Osteocyte (in vitro differentiated cells): ENCODE results near the gene PPP2R5C. TPM values are rescaled to one million over a fixed set of nuclear protein-coding genes. Genes with fewer than 3 reads are reported as not detected.

Experiments
- DNase-seq: peaks from one replicate; pipeline ENCODE4 v3.0.0; 2021; ENCODE audit warnings: mixed read lengths; ENCODE audit not compliant: unreplicated experiment; ENCODE audit errors: extremely low spot score
- H3K27ac Mint-ChIP-seq: one replicate; pipeline ENCODE4 v1.8.0; 2021; ENCODE audit warnings: mild to moderate bottlenecking, mixed read lengths; ENCODE audit not compliant: unreplicated experiment
- H3K27me3 Mint-ChIP-seq: one replicate; pipeline ENCODE4 v1.8.0; 2021; ENCODE audit warnings: mixed read lengths; ENCODE audit not compliant: unreplicated experiment
- H3K36me3 Mint-ChIP-seq: one replicate; pipeline ENCODE4 v1.8.0; 2021; ENCODE audit warnings: mixed read lengths; ENCODE audit not compliant: unreplicated experiment
- H3K4me1 Mint-ChIP-seq: one replicate; pipeline ENCODE4 v1.8.0; 2021; ENCODE audit warnings: mixed read lengths; ENCODE audit not compliant: unreplicated experiment
- H3K4me3 Mint-ChIP-seq: one replicate; pipeline ENCODE4 v1.8.0; 2021; ENCODE audit warnings: mild to moderate bottlenecking, moderate library complexity, mixed read lengths; ENCODE audit not compliant: unreplicated experiment
- H3K9me3 Mint-ChIP-seq: one replicate; pipeline ENCODE4 v1.8.0; 2021; ENCODE audit warnings: mixed read lengths; ENCODE audit not compliant: unreplicated experiment
- total RNA-seq: library from RNA; stranded (reverse); gene quantifications from 2 replicates; pipeline ENCODE4 v1.2.1, GENCODE V29; 2021
- TF ChIP-seq, protein P1 (sequence below): fragments of 200-600 bp; sonication (generic); IDR thresholded peaks from 2 replicates; pipeline ENCODE4 v1.5.0; 2021; ENCODE audit warnings: antibody characterized with exemption, mild to moderate bottlenecking, moderate library complexity

Gene PPP2R5C
- total RNA-seq, 1 donor from 2014 or later, result 116 TPM

GRCh38 chr14:101767618-101768362, 6.3 kb downstream of the PPP2R5C start:
- peaks cover 6% of the 10 kb centered on the region for H3K4me1 Mint-ChIP-seq
- no peak overlapping the region for H3K4me3 Mint-ChIP-seq
- no peaks in the 10 kb centered on the region for H3K27me3 Mint-ChIP-seq
- no peaks in the 10 kb centered on the region for H3K9me3 Mint-ChIP-seq
- no peak overlapping the region for H3K27ac Mint-ChIP-seq
- peaks cover 26% of the 10 kb centered on the region for H3K36me3 Mint-ChIP-seq
- DNase-seq, result no peak
- TF ChIP-seq, protein P1, sequence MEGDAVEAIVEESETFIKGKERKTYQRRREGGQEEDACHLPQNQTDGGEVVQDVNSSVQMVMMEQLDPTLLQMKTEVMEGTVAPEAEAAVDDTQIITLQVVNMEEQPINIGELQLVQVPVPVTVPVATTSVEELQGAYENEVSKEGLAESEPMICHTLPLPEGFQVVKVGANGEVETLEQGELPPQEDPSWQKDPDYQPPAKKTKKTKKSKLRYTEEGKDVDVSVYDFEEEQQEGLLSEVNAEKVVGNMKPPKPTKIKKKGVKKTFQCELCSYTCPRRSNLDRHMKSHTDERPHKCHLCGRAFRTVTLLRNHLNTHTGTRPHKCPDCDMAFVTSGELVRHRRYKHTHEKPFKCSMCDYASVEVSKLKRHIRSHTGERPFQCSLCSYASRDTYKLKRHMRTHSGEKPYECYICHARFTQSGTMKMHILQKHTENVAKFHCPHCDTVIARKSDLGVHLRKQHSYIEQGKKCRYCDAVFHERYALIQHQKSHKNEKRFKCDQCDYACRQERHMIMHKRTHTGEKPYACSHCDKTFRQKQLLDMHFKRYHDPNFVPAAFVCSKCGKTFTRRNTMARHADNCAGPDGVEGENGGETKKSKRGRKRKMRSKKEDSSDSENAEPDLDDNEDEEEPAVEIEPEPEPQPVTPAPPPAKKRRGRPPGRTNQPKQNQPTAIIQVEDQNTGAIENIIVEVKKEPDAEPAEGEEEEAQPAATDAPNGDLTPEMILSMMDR, result no peak

GRCh38 chr14:101770183-101770582, 8.7 kb downstream of the PPP2R5C start:
- Mint-ChIP-seq H3K27me3 (no peaks in the 10 kb centered on the region), H3K27ac (no peak overlapping the region), H3K36me3 (peaks cover 11% of the 10 kb centered on the region), H3K4me3 (no peak overlapping the region), H3K4me1 (peaks cover 9% of the 10 kb centered on the region), H3K9me3 (no peaks in the 10 kb centered on the region)
- TF ChIP-seq, protein P1, result no peak
- no peak for DNase-seq

- TF ChIP-seq, protein P1, result no peak
- H3K36me3 Mint-ChIP-seq, result peaks cover 6% of the 10 kb centered on the region
- H3K27ac Mint-ChIP-seq, result no peak overlapping the region
- H3K27me3 Mint-ChIP-seq, result no peaks in the 10 kb centered on the region
- no peak overlapping the region for H3K4me3 Mint-ChIP-seq
- H3K9me3 Mint-ChIP-seq, result no peaks in the 10 kb centered on the region
- H3K4me1 Mint-ChIP-seq, result peaks cover 9% of the 10 kb centered on the region
- no peak for DNase-seq
These were observed 11.3 kb downstream of the PPP2R5C start for GRCh38 chr14:101772770-101773169.

DNA sequence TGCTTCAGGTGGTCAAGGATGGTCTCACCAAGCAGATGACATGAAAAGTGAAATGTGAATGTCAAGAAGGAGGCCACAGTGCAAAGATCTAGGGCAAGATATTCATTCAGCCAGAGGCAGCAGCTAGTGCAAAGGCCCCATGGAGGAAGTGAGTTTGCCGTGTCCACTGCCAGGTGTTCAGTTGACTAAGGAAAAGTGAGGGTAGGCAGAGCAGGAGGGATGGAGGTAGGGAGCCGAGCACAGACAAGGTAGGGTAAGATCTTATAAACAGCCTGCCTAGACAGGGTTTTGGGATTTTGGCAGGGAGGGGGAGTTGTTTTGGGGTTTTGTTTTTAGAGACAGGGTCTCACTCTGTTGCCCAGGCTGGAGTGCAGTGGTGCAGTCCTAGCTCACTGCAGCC, 11.9 kb downstream of the PPP2R5C start:
- no peaks in the 10 kb centered on the region for H3K9me3 Mint-ChIP-seq

More for the DNA sequence above, 11.9 kb downstream of the PPP2R5C start:
- Mint-ChIP-seq H3K27ac (no peak overlapping the region), H3K4me1 (peaks cover 9% of the 10 kb centered on the region), H3K4me3 (no peak overlapping the region), H3K36me3 (peaks cover 7% of the 10 kb centered on the region), H3K27me3 (peaks cover 3% of the 10 kb centered on the region)
- TF ChIP-seq, protein P1, result no peak
- DNase-seq, result no peak
